ENCODE results near the gene ABR.
"Not testable (repeated sequence)": the region's sequence is repeated elsewhere in the genome, so short reads cannot be mapped to it uniquely, and the experiment has no call there.

ABR gene

DNA sequence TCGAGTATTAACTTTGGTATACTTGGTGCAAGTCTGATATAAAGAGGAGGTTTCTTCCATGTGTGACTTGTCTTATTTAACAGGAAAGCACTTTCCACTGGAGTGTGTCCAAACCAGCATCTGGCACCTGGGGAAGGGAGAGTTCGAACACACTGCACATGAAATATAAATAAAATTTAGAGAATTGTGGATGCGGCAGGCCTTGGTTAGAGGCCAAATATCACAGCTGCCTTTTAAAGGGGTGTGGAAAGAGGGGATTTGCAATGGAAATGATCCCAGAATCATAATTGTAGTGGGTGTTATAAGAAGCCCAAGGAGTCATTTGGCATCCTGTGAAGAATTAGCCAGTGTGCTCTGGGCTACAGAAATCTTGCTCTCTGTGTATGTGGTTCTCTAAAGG, 195.9 kb downstream of the ABR start:
- no peak for DNase-seq (ENCODE audit: low read depth)

DNA sequence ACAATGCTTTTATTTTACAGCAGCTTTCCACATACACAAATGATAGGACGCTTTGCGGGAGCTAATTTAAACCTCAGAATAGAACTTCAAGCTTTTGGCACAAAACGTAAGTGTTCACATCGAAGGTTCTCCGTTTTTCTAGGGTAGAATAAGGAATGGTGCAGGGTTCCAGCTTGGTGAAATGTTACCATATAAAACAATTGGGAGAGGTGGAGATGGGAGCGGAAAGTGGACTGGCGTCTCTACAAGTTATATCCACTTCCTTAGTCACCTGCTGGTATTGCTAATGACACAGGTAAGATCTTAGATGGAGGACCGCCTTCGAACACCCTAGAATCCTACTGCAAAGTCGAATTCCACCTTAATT, 198.5 kb downstream of the ABR start:
- no peak for DNase-seq (ENCODE audit: low read depth)

GRCh38 chr17:980406-981291, 199.1 kb downstream of the ABR start:
- DNase-seq (ENCODE audit: low read depth), result peak; percentile 94

- DNase-seq (ENCODE audit: low read depth), result peak; percentile 79
These were observed 200.0 kb downstream of the ABR start, which contains the start of gene NXN for GRCh38 chr17:979539-980405. Gene NXN, minus strand, starts transcription at chr17:979776.

DNA sequence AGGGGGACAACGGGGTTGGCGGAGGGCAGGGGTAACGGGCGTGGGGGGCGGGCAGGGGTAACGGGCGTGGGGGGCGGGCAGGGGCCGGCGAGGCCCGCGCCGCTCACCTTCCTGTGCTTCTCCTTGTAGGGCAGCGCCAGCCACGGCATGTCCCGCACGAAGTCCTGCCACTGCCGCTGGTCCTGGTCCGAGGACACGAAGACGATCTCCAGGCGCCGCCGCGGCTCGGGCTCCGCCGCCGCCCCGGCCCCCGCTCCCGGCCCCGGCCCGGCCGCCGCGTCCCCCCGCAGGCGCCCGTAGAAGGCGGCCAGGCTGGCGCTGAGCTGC, 200.6 kb downstream of the ABR start:
- no peak for DNase-seq (ENCODE audit: low read depth)

DNA sequence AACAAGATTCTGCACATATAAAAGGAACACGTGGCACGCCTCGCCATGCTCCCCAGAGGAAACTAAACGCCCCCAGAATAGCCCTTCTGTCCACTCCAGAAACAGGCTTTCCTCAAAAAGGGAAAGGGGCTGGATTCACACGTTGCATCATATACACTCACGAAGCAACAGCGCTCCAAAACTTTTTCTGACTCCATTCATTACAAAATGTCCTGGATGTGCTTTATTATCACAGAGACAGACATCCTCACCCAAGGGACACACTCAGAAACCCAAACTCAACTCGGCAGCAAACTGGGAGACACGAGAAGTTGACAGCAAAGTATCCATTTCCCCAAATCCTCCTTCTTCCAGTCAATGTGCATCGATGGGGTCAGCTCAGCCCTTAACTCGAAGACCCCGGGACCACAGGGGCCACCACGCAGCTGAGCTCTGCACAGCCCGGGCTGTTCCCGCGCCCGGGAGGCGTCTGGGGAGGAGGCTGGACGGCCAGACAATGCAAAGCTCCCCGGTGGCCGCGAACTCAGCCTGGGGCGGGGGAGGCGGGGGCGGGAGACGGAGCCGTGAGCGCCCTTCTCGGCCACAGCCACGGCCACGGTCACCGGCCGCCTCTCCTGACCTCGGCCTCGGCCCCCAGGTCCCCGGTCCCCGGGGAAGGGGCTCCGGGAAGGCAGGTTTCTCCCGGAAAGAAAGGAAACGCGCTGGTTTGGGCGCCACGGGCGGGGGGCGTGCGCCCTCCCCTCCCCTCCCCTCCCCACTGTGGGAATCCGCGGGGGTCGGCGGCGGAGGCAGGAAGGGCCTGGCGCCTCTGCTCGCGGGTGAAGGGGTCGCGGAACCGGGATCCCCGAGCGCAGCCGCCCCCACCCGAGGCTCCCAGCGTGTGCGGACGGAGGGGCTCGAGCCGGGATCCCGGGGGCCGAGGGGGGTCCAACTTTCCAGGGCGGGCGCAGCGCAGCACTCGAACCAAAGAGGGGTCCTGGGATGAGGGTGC, 201.4 kb downstream of the ABR start:
- DNase-seq (ENCODE audit: low read depth), result peak; percentile 56

GRCh38 chr17:977166-977565, 202.6 kb downstream of the ABR start:
- peak; percentile 74 for DNase-seq (ENCODE audit: low read depth)

DNA sequence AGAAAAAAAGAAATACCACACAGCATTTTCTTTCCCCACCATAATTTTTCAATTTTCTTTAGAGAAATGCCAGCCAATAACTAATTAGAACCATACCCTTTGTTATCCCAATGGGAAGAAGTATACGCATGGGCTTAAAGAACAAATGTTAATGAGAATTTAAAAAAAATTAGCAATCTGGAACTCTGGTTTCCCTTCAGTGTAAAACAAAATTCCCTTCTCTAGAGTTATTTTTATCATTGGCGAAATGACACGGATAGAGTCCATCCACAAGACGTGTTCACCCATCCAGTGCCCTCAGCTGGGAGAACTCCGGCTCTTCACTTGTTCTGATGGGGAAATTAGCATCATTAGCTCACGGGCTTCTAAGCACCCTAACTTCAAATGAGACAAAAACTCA, 203.5 kb downstream of the ABR start:
- DNase-seq (ENCODE audit: low read depth), result no peak

DNA sequence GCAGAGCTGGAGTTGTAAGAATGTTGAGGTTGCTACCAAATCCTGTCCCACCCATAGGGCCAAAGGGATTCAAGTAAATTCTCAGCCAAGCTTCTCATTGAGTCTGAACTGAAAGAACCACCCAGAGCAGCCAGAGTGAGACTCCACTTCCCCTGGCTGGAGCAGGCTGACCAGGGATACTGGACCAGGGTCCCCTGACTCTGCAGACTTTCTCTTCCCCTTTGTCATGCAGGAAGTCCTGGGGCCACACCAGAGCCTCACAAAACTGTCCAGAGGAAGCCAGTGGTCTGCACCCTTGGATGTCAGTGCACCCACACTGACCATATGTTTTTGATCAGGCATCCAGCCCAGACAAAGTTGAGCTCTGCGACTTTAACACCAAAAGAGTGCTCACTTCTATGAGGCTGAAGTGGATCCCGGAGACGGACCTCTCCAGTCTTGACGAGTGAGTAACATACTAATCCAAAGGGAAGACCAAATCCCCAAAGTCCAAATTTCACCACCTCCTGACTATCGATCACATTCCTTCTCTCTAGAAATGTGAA, 204.3 kb downstream of the ABR start:
- DNase-seq (ENCODE audit: low read depth), result no peak

DNA sequence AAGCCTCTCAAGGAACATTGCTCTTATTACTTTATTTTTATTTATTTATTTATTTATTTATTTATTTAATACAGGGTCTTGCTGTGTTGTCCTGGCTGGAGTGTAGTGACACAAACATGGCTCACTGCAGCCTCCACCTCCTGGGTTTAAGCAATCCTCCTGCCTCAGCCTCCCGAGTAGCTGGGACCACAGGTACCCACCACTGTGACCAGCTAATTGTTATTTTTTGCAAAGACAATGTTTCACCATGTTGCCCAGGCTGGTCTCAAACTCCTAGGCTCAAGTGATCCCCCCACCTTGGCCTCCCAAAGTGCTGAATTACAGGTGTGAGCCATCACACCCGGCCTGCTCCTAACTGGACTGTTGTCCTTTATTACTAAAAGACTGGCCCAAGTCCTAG, 205.0 kb downstream of the ABR start:
- not testable (repeated sequence) for DNase-seq (ENCODE audit: low read depth)

- DNase-seq (ENCODE audit: low read depth), result no peak
These were observed 206.7 kb downstream of the ABR start for GRCh38 chr17:973053-973452.

GRCh38 chr17:971861-972260, 207.9 kb downstream of the ABR start:
- DNase-seq (ENCODE audit: low read depth), result not testable (repeated sequence)

- DNase-seq (ENCODE audit: low read depth), result no peak
These were observed 209.4 kb downstream of the ABR start for GRCh38 chr17:970364-970763.

- peak; percentile 52 for DNase-seq (ENCODE audit: low read depth)
These were observed 209.9 kb downstream of the ABR start for GRCh38 chr17:969811-970355.

DNA sequence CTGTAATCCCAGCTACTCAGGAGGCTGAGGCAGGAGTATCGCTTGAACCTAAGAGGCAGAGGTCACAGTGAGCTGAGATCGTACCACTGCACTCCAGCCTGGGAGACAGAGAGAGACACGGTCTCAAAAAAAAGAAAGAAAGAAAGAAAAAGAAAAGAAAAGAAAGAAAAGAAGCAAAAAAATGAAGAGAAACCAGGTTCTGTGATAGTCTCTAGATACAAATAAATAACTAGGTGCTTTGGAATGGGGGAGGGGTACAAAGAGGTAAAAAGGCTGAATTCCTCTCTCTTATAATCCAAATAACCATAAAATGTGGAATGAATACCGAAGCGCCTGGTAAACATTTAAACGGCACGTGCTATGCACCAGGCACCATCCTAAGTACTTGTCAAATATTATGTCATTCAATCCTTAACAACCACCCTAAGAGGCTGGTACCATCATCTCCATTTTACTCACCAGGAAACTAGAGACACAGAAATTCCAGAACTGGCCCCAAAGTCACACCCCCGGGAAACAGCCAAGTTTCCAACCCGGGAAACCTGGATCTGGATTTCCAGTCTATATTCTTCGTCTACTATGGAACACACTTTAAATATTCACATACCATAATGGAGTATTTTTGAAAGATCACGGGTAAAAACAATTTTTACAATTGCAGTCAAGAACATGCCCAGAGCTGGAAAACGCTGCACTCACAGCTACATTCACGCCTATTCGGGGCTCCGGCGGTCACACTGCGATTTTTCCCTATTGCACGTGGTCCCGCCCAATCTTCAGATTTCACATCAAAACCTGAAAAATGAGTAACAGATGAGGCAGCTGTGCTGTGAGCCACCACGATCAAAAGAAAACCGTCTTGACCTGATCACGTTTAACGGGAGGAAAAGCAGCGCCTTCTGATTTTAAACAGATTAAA, 210.7 kb downstream of the ABR start:
- peak; percentile 84 for DNase-seq (ENCODE audit: low read depth)

DNA sequence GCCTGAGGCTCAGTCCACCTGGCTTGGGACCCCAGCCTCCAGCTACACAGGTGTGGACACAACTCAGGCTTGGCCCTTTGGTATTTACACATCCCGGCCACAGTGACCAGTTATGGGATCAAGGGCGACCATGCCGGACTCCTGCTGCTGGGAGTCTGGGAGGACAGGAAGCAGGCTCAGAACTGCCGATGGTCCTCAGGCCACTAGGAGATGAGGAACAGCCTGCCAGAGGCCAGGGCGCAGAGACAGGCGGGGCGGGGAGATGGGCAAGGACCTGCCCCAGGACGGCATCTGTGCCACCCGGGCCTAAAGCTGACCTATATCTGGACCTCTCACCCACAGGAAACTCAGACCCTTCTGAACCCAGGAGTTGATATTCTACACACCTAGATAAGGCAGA, 212.7 kb downstream of the ABR start:
- DNase-seq (ENCODE audit: low read depth), result no peak

GRCh38 chr17:965311-965989, 214.3 kb downstream of the ABR start:
- no peak for DNase-seq (ENCODE audit: low read depth)

GRCh38 chr17:964876-965275, 214.9 kb downstream of the ABR start:
- no peak for DNase-seq (ENCODE audit: low read depth)

DNA sequence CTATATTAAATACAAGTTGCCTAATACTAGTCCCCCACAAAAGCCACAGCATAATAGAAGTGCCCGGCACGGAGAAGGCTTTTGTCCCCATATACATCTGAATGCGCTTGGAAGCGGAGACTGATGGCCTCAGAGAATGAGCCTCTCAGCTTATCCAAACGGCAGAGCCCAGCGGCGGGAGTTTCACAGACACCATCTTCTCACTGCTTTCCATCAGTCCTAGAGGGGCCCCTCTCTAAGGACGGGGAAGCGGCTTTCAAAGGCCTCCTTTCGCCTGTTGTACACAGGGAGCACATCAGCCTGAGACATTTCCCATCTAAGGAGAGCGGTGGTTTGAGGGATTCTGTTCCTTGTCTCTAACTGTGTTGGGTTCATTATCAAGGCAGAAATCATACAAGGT, 217.1 kb downstream of the ABR start:
- no peak for DNase-seq (ENCODE audit: low read depth)

DNA sequence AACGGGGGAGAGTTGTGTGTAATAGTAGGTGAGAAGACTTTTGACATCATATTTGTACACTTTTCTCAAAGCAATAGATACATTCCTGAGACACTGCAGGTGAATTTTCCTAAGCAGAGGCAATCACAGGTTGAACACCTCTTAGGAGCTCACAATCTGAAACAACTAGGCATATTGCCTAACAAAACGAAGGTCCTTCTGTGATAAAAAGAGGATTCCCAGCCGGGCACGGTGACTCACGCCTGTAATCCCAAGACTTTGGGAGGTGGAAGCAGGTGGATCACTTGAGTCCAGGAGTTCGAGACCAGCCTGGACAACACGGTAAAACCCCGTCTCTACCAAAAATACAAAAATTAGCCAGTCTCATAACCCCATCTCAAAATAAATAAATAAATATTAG, 217.6 kb downstream of the ABR start:
- DNase-seq (ENCODE audit: low read depth), result no peak

Measured in ELR (cell line).